HL-60 (cell line): ENCODE measurements around the gene DENND1A.

ENCODE experiments used
- CTCF ChIP-seq: IDR thresholded peaks from one replicate; pipeline ENCODE4 v1.5.1; 2011; ENCODE audit warnings: low read length, control low read depth, inconsistent platforms; ENCODE audit not compliant: insufficient read depth
- GABPA ChIP-seq: IDR thresholded peaks from 2 replicates; pipeline ENCODE4 v1.6.1; 2012; ENCODE audit warnings: low read depth
- POLR2AphosphoS5 ChIP-seq: IDR thresholded peaks from 2 replicates; pipeline ENCODE4 v1.6.1; 2012; ENCODE audit warnings: low read depth
- REST ChIP-seq: IDR thresholded peaks from 2 replicates; pipeline ENCODE4 v1.6.1; 2012; ENCODE audit warnings: low read depth; ENCODE audit not compliant: insufficient replicate concordance
- SPI1 ChIP-seq: IDR thresholded peaks from 2 replicates; pipeline ENCODE4 v1.6.1; 2012; ENCODE audit warnings: low read depth, mild to moderate bottlenecking, borderline replicate concordance

- TF ChIP-seq POLR2AphosphoS5 (no peak), CTCF (no peak), GABPA (no peak), REST (no peak), SPI1 (no peak)
These were observed 53.2 kb downstream of the DENND1A start for GRCh38 chr9:123876750-123877149.
